ACHN (cell line): Measurements from ENCODE around the gene SHISAL1.
A peak's percentile ranks its signal among the peaks of the same experiment; 100 is the strongest.

Source experiments
- DNase-seq: peaks from one replicate; pipeline ENCODE4 v3.0.0-alpha.2; 2015
- in situ Hi-C: cut with HindIII; loops from 2 replicates; pipeline ENCODE4 v1.10.0; 2017; ENCODE audit warnings: low sequenced_read_pairs, low pct_ligation_motif_present, low pct_unique_long_range_greater_than_20kb

SHISAL1 gene

GRCh38 chr22:44347080-44347479 is 34.3 kb upstream of the SHISAL1 start:
- in situ Hi-C loops: no loop called here
- DNase-seq: no peak

- no peak for DNase-seq
- in situ Hi-C loops: no loop called here
Observed at GRCh38 chr22:44345872-44346271, 33.1 kb upstream of the SHISAL1 start.

GRCh38 chr22:44344407-44344806 is 31.7 kb upstream of the SHISAL1 start:
- DNase-seq: no peak
- in situ Hi-C loops: no loop called here

- no peak for DNase-seq
- in situ Hi-C loops: no loop called here
Observed at GRCh38 chr22:44342347-44342956, 29.7 kb upstream of the SHISAL1 start.

- in situ Hi-C loops: no loop called here
- DNase-seq: no peak
Observed at GRCh38 chr22:44341431-44342346, 28.9 kb upstream of the SHISAL1 start.

- in situ Hi-C loops: no loop called here
- DNase-seq: peak; percentile 61
Observed at GRCh38 chr22:44340271-44341239, 27.8 kb upstream of the SHISAL1 start.

GRCh38 chr22:44338906-44339305 is 26.2 kb upstream of the SHISAL1 start:
- DNase-seq: no peak
- in situ Hi-C loops: no loop called here

- in situ Hi-C loops: no loop called here
- DNase-seq: no peak
Observed at GRCh38 chr22:44338177-44338810, 25.5 kb upstream of the SHISAL1 start.

GRCh38 chr22:44337678-44338004 is 24.9 kb upstream of the SHISAL1 start:
- peak; percentile 65 for DNase-seq
- in situ Hi-C loops: no loop called here

- in situ Hi-C loops: no loop called here
- DNase-seq: no peak
Observed at GRCh38 chr22:44336962-44337677, 24.4 kb upstream of the SHISAL1 start.

GRCh38 chr22:44335903-44336803 is 23.4 kb upstream of the SHISAL1 start:
- no peak for DNase-seq
- in situ Hi-C loops: no loop called here

- DNase-seq: no peak
- in situ Hi-C loops: no loop called here
Observed at GRCh38 chr22:44335066-44335839, 22.5 kb upstream of the SHISAL1 start.

- DNase-seq: no peak
- in situ Hi-C loops: no loop called here
Observed at GRCh38 chr22:44333847-44334635, 21.3 kb upstream of the SHISAL1 start.

GRCh38 chr22:44332946-44333345 is 20.2 kb upstream of the SHISAL1 start:
- in situ Hi-C loops: no loop called here
- no peak for DNase-seq

GRCh38 chr22:44331881-44332714 is 19.3 kb upstream of the SHISAL1 start:
- in situ Hi-C loops: no loop called here
- DNase-seq: peak; percentile 51
